IPS-18a (cell line): ENCODE results near the gene RAP1GAP2.

Experiments used
- H3K27ac ChIP-seq: one replicate; pipeline ENCODE4 v1.5.1; 2013; ENCODE audit warnings: low read length
- H3K27me3 ChIP-seq: one replicate; pipeline ENCODE4 v1.6.1; 2013; ENCODE audit warnings: mild to moderate bottlenecking, low read length; ENCODE audit not compliant: control insufficient read depth, insufficient read depth
- H3K36me3 ChIP-seq: one replicate; pipeline ENCODE4 v1.6.1; 2013; ENCODE audit warnings: low read depth, low read length; ENCODE audit not compliant: control insufficient read depth
- H3K4me1 ChIP-seq: one replicate; pipeline ENCODE4 v1.6.1; 2013; ENCODE audit warnings: low read depth, low read length; ENCODE audit not compliant: control insufficient read depth
- H3K4me3 ChIP-seq: one replicate; pipeline ENCODE4 v1.5.1; 2013; ENCODE audit warnings: low read length
- H3K9ac ChIP-seq: one replicate; pipeline ENCODE4 v1.6.1; 2013; ENCODE audit warnings: mild to moderate bottlenecking, low read length, moderate library complexity
- H3K9me3 ChIP-seq: one replicate; pipeline ENCODE4 v1.6.1; 2013; ENCODE audit warnings: low read depth, low read length; ENCODE audit not compliant: control insufficient read depth

Gene RAP1GAP2

GRCh38 chr17:2802574-2802973 is 6.3 kb downstream of the RAP1GAP2 start:
- Histone ChIP-seq H3K36me3 (no peaks in the 10 kb centered on the region), H3K9me3 (no peaks in the 10 kb centered on the region), H3K27ac (no peak overlapping the region), H3K4me1 (peaks cover 11% of the 10 kb centered on the region), H3K27me3 (no peaks in the 10 kb centered on the region), H3K4me3 (no peak overlapping the region), H3K9ac (no peak overlapping the region)

GRCh38 chr17:2803386-2803785 is 7.1 kb downstream of the RAP1GAP2 start:
- H3K27me3 ChIP-seq, result no peaks in the 10 kb centered on the region
- no peak overlapping the region for H3K9ac ChIP-seq

GRCh38 chr17:2803971-2804370 is 7.7 kb downstream of the RAP1GAP2 start:
- no peak overlapping the region for H3K9ac ChIP-seq
- H3K4me3 ChIP-seq, result no peak overlapping the region
- no peak overlapping the region for H3K27ac ChIP-seq
- H3K4me1 ChIP-seq, result peaks cover 2% of the 10 kb centered on the region
- no peaks in the 10 kb centered on the region for H3K36me3 ChIP-seq
- no peaks in the 10 kb centered on the region for H3K27me3 ChIP-seq
- H3K9me3 ChIP-seq, result no peaks in the 10 kb centered on the region

More at GRCh38 chr17:2803386-2803785, 7.1 kb downstream of the RAP1GAP2 start:
- Histone ChIP-seq H3K4me3 (no peak overlapping the region), H3K9me3 (no peaks in the 10 kb centered on the region), H3K36me3 (no peaks in the 10 kb centered on the region), H3K27ac (no peak overlapping the region), H3K4me1 (peaks cover 5% of the 10 kb centered on the region)

GRCh38 chr17:2804912-2805311 is 8.7 kb downstream of the RAP1GAP2 start:
- Histone ChIP-seq H3K4me1 (no peaks in the 10 kb centered on the region), H3K9me3 (no peaks in the 10 kb centered on the region), H3K4me3 (no peak overlapping the region), H3K27me3 (no peaks in the 10 kb centered on the region), H3K9ac (no peak overlapping the region), H3K27ac (no peak overlapping the region), H3K36me3 (no peaks in the 10 kb centered on the region)

- H3K27ac ChIP-seq, result no peak overlapping the region
- no peaks in the 10 kb centered on the region for H3K9me3 ChIP-seq
- H3K27me3 ChIP-seq, result no peaks in the 10 kb centered on the region
- no peaks in the 10 kb centered on the region for H3K4me1 ChIP-seq
- H3K4me3 ChIP-seq, result no peak overlapping the region
- H3K9ac ChIP-seq, result no peak overlapping the region
- H3K36me3 ChIP-seq, result no peaks in the 10 kb centered on the region
These were observed 9.7 kb downstream of the RAP1GAP2 start for GRCh38 chr17:2805961-2806360.

- no peak overlapping the region for H3K9ac ChIP-seq
- H3K27ac ChIP-seq, result no peak overlapping the region
- H3K4me1 ChIP-seq, result no peaks in the 10 kb centered on the region
- H3K36me3 ChIP-seq, result no peaks in the 10 kb centered on the region
- H3K9me3 ChIP-seq, result no peaks in the 10 kb centered on the region
- H3K4me3 ChIP-seq, result no peak overlapping the region
- no peaks in the 10 kb centered on the region for H3K27me3 ChIP-seq
These were observed 12.4 kb downstream of the RAP1GAP2 start for GRCh38 chr17:2808367-2809335.

GRCh38 chr17:2809337-2809736 is 13.1 kb downstream of the RAP1GAP2 start:
- Histone ChIP-seq H3K4me3 (no peak overlapping the region), H3K36me3 (no peaks in the 10 kb centered on the region), H3K27me3 (no peaks in the 10 kb centered on the region), H3K4me1 (no peaks in the 10 kb centered on the region), H3K9ac (no peak overlapping the region), H3K9me3 (no peaks in the 10 kb centered on the region), H3K27ac (no peak overlapping the region)

- H3K4me1 ChIP-seq, result no peaks in the 10 kb centered on the region
- H3K4me3 ChIP-seq, result no peak overlapping the region
- H3K27me3 ChIP-seq, result no peaks in the 10 kb centered on the region
- H3K27ac ChIP-seq, result no peak overlapping the region
- H3K9me3 ChIP-seq, result no peaks in the 10 kb centered on the region
- H3K9ac ChIP-seq, result no peak overlapping the region
- H3K36me3 ChIP-seq, result no peaks in the 10 kb centered on the region
These were observed 17.8 kb downstream of the RAP1GAP2 start for GRCh38 chr17:2814049-2814448.

- no peaks in the 10 kb centered on the region for H3K4me1 ChIP-seq
- no peak overlapping the region for H3K9ac ChIP-seq
- no peaks in the 10 kb centered on the region for H3K9me3 ChIP-seq
- H3K27ac ChIP-seq, result no peak overlapping the region
- no peaks in the 10 kb centered on the region for H3K36me3 ChIP-seq
- no peak overlapping the region for H3K4me3 ChIP-seq
- no peaks in the 10 kb centered on the region for H3K27me3 ChIP-seq
These were observed 18.5 kb downstream of the RAP1GAP2 start for GRCh38 chr17:2814481-2815341.

GRCh38 chr17:2815781-2816185 is 19.5 kb downstream of the RAP1GAP2 start:
- H3K4me3 ChIP-seq, result no peak overlapping the region
- no peaks in the 10 kb centered on the region for H3K36me3 ChIP-seq
- no peaks in the 10 kb centered on the region for H3K27me3 ChIP-seq
- H3K27ac ChIP-seq, result no peak overlapping the region
- H3K4me1 ChIP-seq, result no peaks in the 10 kb centered on the region
- no peak overlapping the region for H3K9ac ChIP-seq
- no peaks in the 10 kb centered on the region for H3K9me3 ChIP-seq

GRCh38 chr17:2816688-2817087 is 20.4 kb downstream of the RAP1GAP2 start:
- no peaks in the 10 kb centered on the region for H3K36me3 ChIP-seq
- no peaks in the 10 kb centered on the region for H3K27me3 ChIP-seq
- no peak overlapping the region for H3K9ac ChIP-seq
- no peak overlapping the region for H3K27ac ChIP-seq
- H3K9me3 ChIP-seq, result no peaks in the 10 kb centered on the region
- no peak overlapping the region for H3K4me3 ChIP-seq
- no peaks in the 10 kb centered on the region for H3K4me1 ChIP-seq
